RWPE2 (cell line): ENCODE measurements around the gene QRFP.

ENCODE experiments used
- ATAC-seq: fragments of 200-7000 bp; cut with Tn5 transposase; 3 replicates; pipeline ENCODE4 v1.9.1; 2021; ENCODE audit warnings: low read depth
- DNase-seq: peaks from one replicate; pipeline ENCODE4 v3.0.0-alpha.2; 2020; ENCODE audit warnings: low spot score
- H3K27ac ChIP-seq: fragments of 450-650 bp; 2 replicates; pipeline ENCODE4 v1.5.1; 2017; ENCODE audit warnings: mild to moderate bottlenecking; ENCODE audit not compliant: poor library complexity, severe bottlenecking
- H3K27me3 ChIP-seq: fragments of 250-450 bp; sonication (Bioruptor Pico); 2 replicates; pipeline ENCODE4 v1.5.1; 2021; ENCODE audit warnings: mild to moderate bottlenecking, moderate library complexity; ENCODE audit not compliant: insufficient read depth, poor library complexity, severe bottlenecking
- H3K36me3 ChIP-seq: fragments of 250-450 bp; sonication (Bioruptor Pico); 2 replicates; pipeline ENCODE4 v1.5.1; 2020; ENCODE audit warnings: low read depth, mild to moderate bottlenecking, moderate library complexity
- H3K4me1 ChIP-seq: fragments of 250-450 bp; sonication (Bioruptor Pico); 2 replicates; pipeline ENCODE4 v1.5.1; 2021; ENCODE audit warnings: mild to moderate bottlenecking, moderate library complexity; ENCODE audit not compliant: insufficient read depth, poor library complexity, severe bottlenecking
- H3K4me3 ChIP-seq: fragments of 250-450 bp; sonication (Bioruptor Pico); 2 replicates; pipeline ENCODE4 v1.5.1; 2021; ENCODE audit warnings: mild to moderate bottlenecking, moderate library complexity; ENCODE audit not compliant: severe bottlenecking
- H3K9me3 ChIP-seq: fragments of 250-450 bp; sonication (Bioruptor Pico); 2 replicates; pipeline ENCODE4 v1.5.1; 2021; ENCODE audit warnings: mild to moderate bottlenecking, moderate library complexity; ENCODE audit not compliant: severe bottlenecking
- CTCF ChIP-seq: fragments of 450-650 bp; IDR thresholded peaks from one replicate; pipeline ENCODE4 v1.5.1; 2017; ENCODE audit warnings: mild to moderate bottlenecking, moderate library complexity; ENCODE audit not compliant: poor library complexity, severe bottlenecking

The QRFP gene

GRCh38 chr9:130906735-130907416, 10.3 kb upstream of the QRFP start:
- ATAC-seq (no peak), DNase-seq (no peak)
- Histone ChIP-seq H3K36me3 (no peaks in the 10 kb centered on the region), H3K4me1 (no peaks in the 10 kb centered on the region), H3K9me3 (no peaks in the 10 kb centered on the region), H3K27me3 (no peaks in the 10 kb centered on the region), H3K27ac (no peak overlapping the region), H3K4me3 (no peak overlapping the region)
- no peak for TF ChIP-seq CTCF

GRCh38 chr9:130905902-130906734, 9.5 kb upstream of the QRFP start:
- H3K27me3 ChIP-seq, result no peaks in the 10 kb centered on the region
- no peak for DNase-seq

GRCh38 chr9:130905125-130905901, 8.7 kb upstream of the QRFP start:
- no peak for ATAC-seq
- no peak overlapping the region for H3K4me3 ChIP-seq
- no peak for TF ChIP-seq CTCF
- H3K9me3 ChIP-seq, result peaks cover 7% of the 10 kb centered on the region
- no peak for DNase-seq
- no peak overlapping the region for H3K27ac ChIP-seq
- no peaks in the 10 kb centered on the region for H3K36me3 ChIP-seq
- H3K27me3 ChIP-seq, result no peaks in the 10 kb centered on the region
- H3K4me1 ChIP-seq, result no peaks in the 10 kb centered on the region

More at GRCh38 chr9:130905902-130906734, 9.5 kb upstream of the QRFP start:
- H3K27ac ChIP-seq, result no peak overlapping the region
- H3K9me3 ChIP-seq, result peaks cover 3% of the 10 kb centered on the region
- no peaks in the 10 kb centered on the region for H3K4me1 ChIP-seq
- TF ChIP-seq CTCF, result no peak
- H3K4me3 ChIP-seq, result no peak overlapping the region
- ATAC-seq, result no peak
- no peaks in the 10 kb centered on the region for H3K36me3 ChIP-seq

- Histone ChIP-seq H3K9me3 (peaks cover 7% of the 10 kb centered on the region), H3K27ac (no peak overlapping the region), H3K4me1 (no peaks in the 10 kb centered on the region), H3K4me3 (no peak overlapping the region), H3K27me3 (no peaks in the 10 kb centered on the region), H3K36me3 (no peaks in the 10 kb centered on the region)
- DNase-seq (no peak), ATAC-seq (no peak)
- no peak for TF ChIP-seq CTCF
Measured at GRCh38 chr9:130904070-130905044, 7.7 kb upstream of the QRFP start.
